ENCODE data around the gene JMJD8.
A peak's percentile ranks its signal among the peaks of the same experiment; 100 is the strongest.

JMJD8 gene

DNA sequence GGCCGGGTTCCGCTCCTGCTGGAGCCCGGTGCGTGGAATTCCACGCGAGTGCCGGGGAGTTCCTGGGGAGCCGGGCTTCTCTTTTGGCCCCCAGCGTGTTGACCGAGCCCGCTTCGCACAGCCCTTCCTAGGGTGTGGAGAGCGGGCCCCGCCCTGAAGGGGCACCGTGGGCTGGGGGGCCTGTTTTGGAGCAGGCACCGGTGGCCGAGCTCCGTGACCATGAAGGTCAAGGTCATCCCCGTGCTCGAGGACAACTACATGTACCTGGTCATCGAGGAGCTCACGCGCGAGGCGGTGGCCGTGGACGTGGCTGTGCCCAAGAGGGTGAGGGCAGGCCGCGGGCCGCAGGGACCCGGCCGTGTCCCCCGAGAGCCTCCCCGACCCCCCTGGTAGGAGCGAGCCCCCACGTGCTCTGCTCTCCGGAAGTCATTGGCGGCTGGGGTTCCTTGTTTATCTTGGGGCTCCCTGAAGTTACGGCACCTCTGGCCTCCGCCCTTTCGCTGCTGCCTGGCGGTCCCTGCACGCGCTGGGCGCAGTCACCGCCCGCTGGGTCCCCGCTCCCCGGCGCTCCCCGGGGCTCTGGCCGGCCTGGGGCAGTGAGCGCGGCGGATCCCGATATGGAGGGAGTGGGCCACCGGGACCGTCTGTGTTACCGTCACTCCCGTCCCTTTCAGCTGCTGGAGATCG is 43.3 kb upstream of the JMJD8 start:
- peak overlapping the region; percentile 64 for H3K4me3 ChIP-seq (ENCODE audit: low read length)
- peak overlapping the region; percentile 42 for H3K9ac ChIP-seq (ENCODE audit: low read depth, low read length)
- WGBS, result 2% methylated on average over 61 of the region's 61 CpGs
- H3K27me3 ChIP-seq (ENCODE audit: insufficient read depth, low read length), result peaks cover 24% of the 10 kb centered on the region
- H3K4me1 ChIP-seq (ENCODE audit: insufficient read depth, low read length), result no peaks in the 10 kb centered on the region; the same call in 1 of the 2 replicates
- H3K36me3 ChIP-seq (ENCODE audit: insufficient read depth, low read length), result peaks cover 7% of the 10 kb centered on the region; the same call in 1 of the 2 replicates
- H3K9me3 ChIP-seq (ENCODE audit: insufficient read depth, low read depth, low read length), result no peaks in the 10 kb centered on the region
- H3K27ac ChIP-seq (ENCODE audit: low read depth, low read length), result no peak overlapping the region

GRCh38 chr16:726438-727290 is 42.5 kb upstream of the JMJD8 start, which contains the start of the genes CCDC78 and HAGHL:
CCDC78 (minus strand) TSS chr16:726443; CDS start chr16:726367, 76 bp downstream.
HAGHL (plus strand) TSS chr16:727106; CDS start chr16:727510, 404 bp downstream.
- 3% methylated on average over 88 of the region's 88 CpGs for WGBS
- H3K36me3 ChIP-seq (ENCODE audit: insufficient read depth, low read length), result peaks cover 7% of the 10 kb centered on the region; the same call in 1 of the 2 replicates
- peak within 1 kb of the TSS; percentile 64 for H3K4me3 ChIP-seq (ENCODE audit: low read length)
- H3K4me1 ChIP-seq (ENCODE audit: insufficient read depth, low read length), result no peaks in the 10 kb centered on the region; the same call in 1 of the 2 replicates
- peaks cover 24% of the 10 kb centered on the region for H3K27me3 ChIP-seq (ENCODE audit: insufficient read depth, low read length)
- H3K27ac ChIP-seq (ENCODE audit: low read depth, low read length), result peak within 1 kb of the TSS; percentile 60; the same call in 1 of the 2 replicates
- H3K9ac ChIP-seq (ENCODE audit: low read depth, low read length), result peak within 1 kb of the TSS; percentile 60
- H3K9me3 ChIP-seq (ENCODE audit: insufficient read depth, low read depth, low read length), result no peaks in the 10 kb centered on the region

DNA sequence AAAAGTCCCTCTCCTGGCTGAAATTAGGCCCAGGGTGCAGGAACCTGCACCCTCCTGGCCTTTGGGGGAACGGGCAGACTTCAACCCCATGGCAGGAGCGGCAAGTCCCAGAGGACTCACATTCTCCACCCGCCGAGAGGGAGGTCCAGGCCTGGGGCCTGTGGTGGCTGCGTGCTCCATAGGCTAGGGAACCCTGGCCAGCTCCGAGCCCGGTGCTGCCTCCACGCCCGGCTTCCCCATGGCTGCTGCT is 42.0 kb upstream of the JMJD8 start:
- Histone ChIP-seq H3K27me3 (ENCODE audit: insufficient read depth, low read length) (peaks cover 24% of the 10 kb centered on the region), H3K4me1 (ENCODE audit: insufficient read depth, low read length) (no peaks in the 10 kb centered on the region; the same call in 1 of the 2 replicates), H3K27ac (ENCODE audit: low read depth, low read length) (no peak overlapping the region; the same call in 1 of the 2 replicates), H3K4me3 (ENCODE audit: low read length) (peak overlapping the region; percentile 63), H3K9ac (ENCODE audit: low read depth, low read length) (peak overlapping the region; percentile 60; the same call in 1 of the 2 replicates), H3K36me3 (ENCODE audit: insufficient read depth, low read length) (peaks cover 5% of the 10 kb centered on the region; the same call in 1 of the 2 replicates), H3K9me3 (ENCODE audit: insufficient read depth, low read depth, low read length) (no peaks in the 10 kb centered on the region)
- 39% methylated on average over 9 of the region's 9 CpGs for WGBS

DNA sequence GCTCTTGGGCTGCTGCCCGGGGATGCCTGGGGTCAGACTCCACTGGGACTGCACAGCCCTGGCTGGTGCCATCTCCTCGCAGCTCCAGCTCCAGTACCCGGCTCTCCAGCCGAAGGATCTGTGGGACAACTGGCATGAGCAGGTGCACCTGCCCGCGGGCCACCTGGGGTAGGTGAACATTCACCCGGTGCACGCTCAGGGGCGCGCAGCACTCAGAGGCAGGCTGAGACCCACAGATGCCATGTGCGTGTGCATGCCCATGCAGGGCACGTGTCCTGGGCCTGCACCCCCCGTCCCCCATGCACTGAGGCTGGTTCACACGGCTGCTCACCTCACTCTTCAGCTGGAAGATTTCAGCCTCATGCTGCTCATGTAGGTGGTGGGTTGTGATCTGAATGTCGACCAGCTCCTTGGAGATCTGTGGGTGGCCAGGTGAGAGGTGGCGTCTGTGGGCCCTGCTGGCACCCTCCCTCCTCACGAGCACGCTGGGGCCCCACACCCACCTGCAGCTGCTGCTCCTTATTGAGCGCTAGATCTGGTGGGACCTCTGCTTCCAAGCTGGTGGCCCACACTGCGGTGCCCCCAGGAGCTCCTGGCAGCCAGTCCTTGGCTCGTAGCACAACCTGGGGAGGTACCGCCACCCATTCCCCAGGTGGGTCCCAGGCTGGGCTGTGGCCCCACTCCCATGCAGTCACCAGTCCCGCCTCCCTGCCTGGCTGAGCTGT is 41.5 kb upstream of the JMJD8 start:
- Histone ChIP-seq H3K27ac (ENCODE audit: low read depth, low read length) (no peak overlapping the region), H3K27me3 (ENCODE audit: insufficient read depth, low read length) (peaks cover 24% of the 10 kb centered on the region), H3K4me3 (ENCODE audit: low read length) (no peak overlapping the region), H3K36me3 (ENCODE audit: insufficient read depth, low read length) (peaks cover 5% of the 10 kb centered on the region; the same call in 1 of the 2 replicates), H3K4me1 (ENCODE audit: insufficient read depth, low read length) (no peaks in the 10 kb centered on the region; the same call in 1 of the 2 replicates), H3K9me3 (ENCODE audit: insufficient read depth, low read depth, low read length) (no peaks in the 10 kb centered on the region), H3K9ac (ENCODE audit: low read depth, low read length) (no peak overlapping the region)
- WGBS, result 91% methylated on average over 22 of the region's 23 CpGs

GRCh38 chr16:725041-725376 is 40.9 kb upstream of the JMJD8 start:
- H3K27me3 ChIP-seq (ENCODE audit: insufficient read depth, low read length), result peaks cover 24% of the 10 kb centered on the region
- peaks cover 5% of the 10 kb centered on the region; the same call in 1 of the 2 replicates for H3K36me3 ChIP-seq (ENCODE audit: insufficient read depth, low read length)
- H3K9ac ChIP-seq (ENCODE audit: low read depth, low read length), result no peak overlapping the region
- H3K4me3 ChIP-seq (ENCODE audit: low read length), result no peak overlapping the region
- H3K27ac ChIP-seq (ENCODE audit: low read depth, low read length), result no peak overlapping the region
- whole genome bisulfite sequencing, result 88% methylated on average over 7 of the region's 7 CpGs
- H3K9me3 ChIP-seq (ENCODE audit: insufficient read depth, low read depth, low read length), result no peaks in the 10 kb centered on the region
- H3K4me1 ChIP-seq (ENCODE audit: insufficient read depth, low read length), result peaks cover 3% of the 10 kb centered on the region; the same call in 1 of the 2 replicates

DNA sequence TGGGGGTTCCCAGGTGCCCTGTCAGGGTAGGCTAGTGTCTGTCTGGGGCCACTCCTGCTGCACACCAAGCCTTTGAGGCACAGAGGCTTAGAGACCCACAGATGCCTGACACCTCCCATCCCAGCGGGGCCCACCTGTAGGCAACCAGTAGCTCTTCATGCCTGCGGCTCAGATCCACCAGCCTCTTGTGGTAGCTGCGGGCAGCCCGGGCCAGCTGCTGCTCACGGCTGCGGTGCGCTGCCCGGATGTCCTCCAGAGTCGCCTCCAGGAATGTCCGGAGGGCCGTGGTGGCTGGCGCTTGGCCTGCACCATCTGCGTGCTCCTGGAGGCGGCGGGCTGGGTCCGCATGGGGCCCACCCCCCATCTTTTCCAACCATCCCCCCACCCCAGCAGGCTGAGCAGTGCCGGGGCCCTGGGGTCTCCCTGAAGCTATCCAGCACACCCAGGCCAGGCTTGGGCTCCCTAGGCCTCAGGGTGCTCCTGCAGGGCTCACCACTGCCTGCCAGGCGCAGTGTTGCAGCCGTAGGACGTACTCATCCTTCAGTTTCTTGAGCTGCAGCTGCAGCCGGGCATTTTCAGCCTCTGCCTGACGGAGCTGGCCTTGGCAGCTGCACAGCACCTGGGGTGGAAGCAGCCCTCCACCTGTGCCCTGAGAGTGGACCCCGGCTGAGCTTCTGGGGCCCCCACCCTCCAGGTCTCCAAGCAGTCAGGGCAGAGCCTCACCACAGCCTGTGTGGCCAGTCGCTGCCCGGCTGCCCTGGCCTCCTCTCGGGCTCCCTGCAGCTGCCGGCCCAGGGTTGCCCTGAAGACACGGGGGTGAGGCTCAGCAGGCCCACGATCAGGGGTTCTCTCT is 40.3 kb upstream of the JMJD8 start:
- no peak overlapping the region for H3K4me3 ChIP-seq (ENCODE audit: low read length)
- H3K36me3 ChIP-seq (ENCODE audit: insufficient read depth, low read length), result peaks cover 5% of the 10 kb centered on the region; the same call in 1 of the 2 replicates
- no peak overlapping the region for H3K27ac ChIP-seq (ENCODE audit: low read depth, low read length)
- H3K9ac ChIP-seq (ENCODE audit: low read depth, low read length), result no peak overlapping the region
- 87% methylated on average over 29 of the region's 29 CpGs for WGBS
- H3K4me1 ChIP-seq (ENCODE audit: insufficient read depth, low read length), result peaks cover 6% of the 10 kb centered on the region; the same call in 1 of the 2 replicates
- H3K27me3 ChIP-seq (ENCODE audit: insufficient read depth, low read length), result peaks cover 24% of the 10 kb centered on the region
- H3K9me3 ChIP-seq (ENCODE audit: insufficient read depth, low read depth, low read length), result no peaks in the 10 kb centered on the region

DNA sequence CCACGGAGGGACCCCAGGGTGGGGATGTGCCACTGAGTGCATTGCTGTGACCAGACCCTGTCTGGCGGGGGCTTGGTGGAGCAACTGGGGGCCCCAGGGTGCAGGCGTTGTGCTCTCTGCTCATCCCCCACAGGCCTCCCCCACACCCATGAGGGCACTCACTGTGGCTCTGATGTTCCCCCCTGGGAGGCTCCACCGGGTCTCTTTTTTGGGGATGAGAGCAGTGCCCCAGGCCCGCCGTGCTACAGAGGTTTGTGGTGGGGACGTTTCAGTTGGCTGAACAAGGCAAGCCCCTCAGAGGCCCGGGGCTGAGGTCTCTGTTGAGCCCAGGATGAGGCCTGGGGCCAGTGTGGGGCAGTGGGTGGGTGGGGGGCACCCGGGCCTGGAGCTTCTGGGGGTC is 39.6 kb upstream of the JMJD8 start:
- H3K9me3 ChIP-seq (ENCODE audit: insufficient read depth, low read depth, low read length), result no peaks in the 10 kb centered on the region
- 93% methylated on average over 9 of the region's 9 CpGs for WGBS
- H3K4me3 ChIP-seq (ENCODE audit: low read length), result no peak overlapping the region
- no peak overlapping the region for H3K27ac ChIP-seq (ENCODE audit: low read depth, low read length)
- H3K4me1 ChIP-seq (ENCODE audit: insufficient read depth, low read length), result peaks cover 6% of the 10 kb centered on the region; the same call in 1 of the 2 replicates
- no peak overlapping the region for H3K9ac ChIP-seq (ENCODE audit: low read depth, low read length)
- H3K36me3 ChIP-seq (ENCODE audit: insufficient read depth, low read length), result peaks cover 5% of the 10 kb centered on the region; the same call in 1 of the 2 replicates
- H3K27me3 ChIP-seq (ENCODE audit: insufficient read depth, low read length), result peaks cover 24% of the 10 kb centered on the region

GRCh38 chr16:722835-723633 is 38.9 kb upstream of the JMJD8 start:
- WGBS, result 93% methylated on average over 24 of the region's 24 CpGs
- Histone ChIP-seq H3K4me3 (ENCODE audit: low read length) (no peak overlapping the region), H3K4me1 (ENCODE audit: insufficient read depth, low read length) (peaks cover 6% of the 10 kb centered on the region; the same call in 1 of the 2 replicates), H3K36me3 (ENCODE audit: insufficient read depth, low read length) (peaks cover 5% of the 10 kb centered on the region; the same call in 1 of the 2 replicates), H3K9ac (ENCODE audit: low read depth, low read length) (no peak overlapping the region), H3K27ac (ENCODE audit: low read depth, low read length) (no peak overlapping the region), H3K27me3 (ENCODE audit: insufficient read depth, low read length) (peaks cover 26% of the 10 kb centered on the region), H3K9me3 (ENCODE audit: insufficient read depth, low read depth, low read length) (no peaks in the 10 kb centered on the region)

DNA sequence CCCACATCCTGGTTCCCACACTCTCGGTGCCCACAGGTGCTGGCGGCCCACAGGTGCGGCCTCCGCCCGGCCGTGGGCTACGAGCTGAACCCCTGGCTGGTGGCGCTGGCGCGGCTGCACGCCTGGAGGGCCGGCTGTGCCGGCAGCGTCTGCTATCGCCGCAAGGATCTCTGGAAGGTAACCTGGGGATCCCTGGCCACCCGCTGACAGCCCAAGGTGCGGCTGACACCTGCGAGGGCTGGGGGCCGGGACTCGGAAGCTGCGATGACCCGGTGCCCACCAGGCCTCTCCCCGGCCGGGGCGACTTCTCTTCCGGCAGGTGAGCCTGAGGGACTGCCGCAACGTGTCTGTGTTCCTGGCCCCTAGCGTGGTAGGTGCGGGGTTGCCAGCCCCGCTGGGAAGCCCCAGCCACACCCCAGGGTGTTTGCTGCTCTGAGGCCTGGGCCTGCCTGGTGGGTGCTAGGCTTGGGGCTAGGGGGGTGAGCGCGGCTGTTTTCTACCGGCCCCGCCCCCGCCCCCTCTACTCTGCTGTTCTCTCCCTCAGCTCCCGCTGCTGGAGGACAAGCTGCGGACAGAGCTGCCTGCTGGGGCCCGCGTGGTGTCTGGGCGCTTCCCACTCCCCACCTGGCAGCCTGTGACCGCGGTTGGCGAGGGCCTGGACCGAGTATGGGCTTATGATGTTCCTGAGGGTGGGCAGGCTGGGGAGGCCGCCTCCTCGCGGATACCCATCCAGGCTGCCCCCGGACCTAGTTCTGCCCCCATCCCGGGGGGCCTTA is 37.8 kb upstream of the JMJD8 start:
- Histone ChIP-seq H3K4me1 (ENCODE audit: insufficient read depth, low read length) (peaks cover 6% of the 10 kb centered on the region; the same call in 1 of the 2 replicates), H3K36me3 (ENCODE audit: insufficient read depth, low read length) (peaks cover 5% of the 10 kb centered on the region; the same call in 1 of the 2 replicates), H3K4me3 (ENCODE audit: low read length) (peak overlapping the region; percentile 93), H3K27ac (ENCODE audit: low read depth, low read length) (no peak overlapping the region), H3K9me3 (ENCODE audit: insufficient read depth, low read depth, low read length) (no peaks in the 10 kb centered on the region), H3K27me3 (ENCODE audit: insufficient read depth, low read length) (peaks cover 20% of the 10 kb centered on the region), H3K9ac (ENCODE audit: low read depth, low read length) (no peak overlapping the region; the same call in 1 of the 2 replicates)
- WGBS, result 91% methylated on average over 51 of the region's 51 CpGs
